Loucy (cell line): Measurements from ENCODE around the gene MSMO1.

Experiments
- EZH2phosphoT487 ChIP-seq: fragments of 200-600 bp; IDR thresholded peaks from 2 replicates; pipeline ENCODE4 v1.6.1; 2018; ENCODE audit warnings: antibody characterized with exemption, mild to moderate bottlenecking, moderate library complexity, borderline replicate concordance
- TF ChIP-seq, protein P1 (sequence below): fragments of 200-600 bp; sonication (generic); conservative IDR thresholded peaks from 2 replicates; pipeline ENCODE4 v1.5.1; 2014; ENCODE audit warnings: mild to moderate bottlenecking, antibody characterized with exemption, low read length

DNA sequence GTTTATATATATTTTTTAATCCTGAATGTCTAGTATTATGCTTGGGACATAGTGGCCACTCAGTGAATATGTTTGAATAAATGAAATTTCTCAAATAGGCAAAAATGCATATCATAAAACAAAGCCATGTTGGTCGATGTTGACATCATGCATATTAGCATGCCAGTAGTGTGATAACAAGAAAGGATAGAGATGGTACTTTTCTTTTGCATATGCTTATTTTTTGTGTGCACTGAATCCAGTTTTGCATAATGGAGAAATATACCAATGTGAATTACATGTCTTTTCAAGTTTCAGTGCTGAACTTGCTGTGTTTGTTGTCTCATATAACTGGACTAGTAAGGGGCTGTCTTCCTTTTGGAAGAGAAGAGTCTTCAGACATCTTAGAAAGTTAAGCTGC, 58.9 kb downstream of the MSMO1 start:
- TF ChIP-seq, protein P1, sequence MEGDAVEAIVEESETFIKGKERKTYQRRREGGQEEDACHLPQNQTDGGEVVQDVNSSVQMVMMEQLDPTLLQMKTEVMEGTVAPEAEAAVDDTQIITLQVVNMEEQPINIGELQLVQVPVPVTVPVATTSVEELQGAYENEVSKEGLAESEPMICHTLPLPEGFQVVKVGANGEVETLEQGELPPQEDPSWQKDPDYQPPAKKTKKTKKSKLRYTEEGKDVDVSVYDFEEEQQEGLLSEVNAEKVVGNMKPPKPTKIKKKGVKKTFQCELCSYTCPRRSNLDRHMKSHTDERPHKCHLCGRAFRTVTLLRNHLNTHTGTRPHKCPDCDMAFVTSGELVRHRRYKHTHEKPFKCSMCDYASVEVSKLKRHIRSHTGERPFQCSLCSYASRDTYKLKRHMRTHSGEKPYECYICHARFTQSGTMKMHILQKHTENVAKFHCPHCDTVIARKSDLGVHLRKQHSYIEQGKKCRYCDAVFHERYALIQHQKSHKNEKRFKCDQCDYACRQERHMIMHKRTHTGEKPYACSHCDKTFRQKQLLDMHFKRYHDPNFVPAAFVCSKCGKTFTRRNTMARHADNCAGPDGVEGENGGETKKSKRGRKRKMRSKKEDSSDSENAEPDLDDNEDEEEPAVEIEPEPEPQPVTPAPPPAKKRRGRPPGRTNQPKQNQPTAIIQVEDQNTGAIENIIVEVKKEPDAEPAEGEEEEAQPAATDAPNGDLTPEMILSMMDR, result no peak
- TF ChIP-seq EZH2phosphoT487, result no peak
